Duodenal mucosa (tissue), 2 donors: ENCODE data around the gene UQCRC1.

Source experiments
- H3K27ac ChIP-seq: one replicate; pipeline ENCODE4 v1.7.0; 2013; ENCODE audit warnings: low read depth, low read length
- H3K27me3 ChIP-seq, 2 donors: one replicate each; pipeline ENCODE4 v1.7.0; 2013; ENCODE audit warnings: low read length in 2 of 2, control low read depth in 1 of 2; ENCODE audit not compliant: insufficient read depth in 2 of 2, control insufficient read depth in 1 of 2
- H3K36me3 ChIP-seq, 2 donors: one replicate each; pipeline ENCODE4 v1.7.0; 2013; ENCODE audit warnings: low read length in 2 of 2, control low read depth in 1 of 2; ENCODE audit not compliant: insufficient read depth in 2 of 2, control insufficient read depth in 1 of 2
- H3K4me1 ChIP-seq, 2 donors: one replicate each; pipeline ENCODE4 v1.7.0; 2013; ENCODE audit warnings: low read length in 2 of 2, control low read depth in 1 of 2; ENCODE audit not compliant: insufficient read depth in 2 of 2, control insufficient read depth in 1 of 2
- H3K4me3 ChIP-seq, 2 donors: one replicate each; pipeline ENCODE4 v1.7.0; 2013; ENCODE audit warnings: low read length in 2 of 2, low read depth in 1 of 2
- H3K9ac ChIP-seq, 2 donors: one replicate each; pipeline ENCODE4 v1.7.0; 2013; ENCODE audit warnings: low read length in 2 of 2, low read depth in 1 of 2
- H3K9me3 ChIP-seq, 2 donors: one replicate each; pipeline ENCODE4 v1.7.0; 2013; ENCODE audit warnings: low read length in 2 of 2, control low read depth in 1 of 2; ENCODE audit not compliant: control insufficient read depth in 1 of 2

The UQCRC1 gene

GRCh38 chr3:48647714-48648113 is 38.3 kb upstream of the UQCRC1 start:
- Histone ChIP-seq H3K27me3 (no peaks in the 10 kb centered on the region), H3K36me3 (no peaks in the 10 kb centered on the region), H3K9me3 (no peaks in the 10 kb centered on the region), H3K9ac (no peak overlapping the region), H3K4me3 (no peak overlapping the region), H3K4me1 (no peaks in the 10 kb centered on the region), H3K27ac (no peak overlapping the region)

- Histone ChIP-seq H3K36me3 (no peaks in the 10 kb centered on the region), H3K4me1 (no peaks in the 10 kb centered on the region), H3K9me3 (no peaks in the 10 kb centered on the region), H3K27ac (no peak overlapping the region), H3K27me3 (no peaks in the 10 kb centered on the region), H3K4me3 (no peak overlapping the region), H3K9ac (no peak overlapping the region)
Measured at GRCh38 chr3:48644898-48645760, 35.7 kb upstream of the UQCRC1 start.

GRCh38 chr3:48642605-48643004 is 33.2 kb upstream of the UQCRC1 start:
- H3K36me3 ChIP-seq, result no peaks in the 10 kb centered on the region
- H3K27ac ChIP-seq, result no peak overlapping the region
- no peak overlapping the region for H3K9ac ChIP-seq

GRCh38 chr3:48641396-48641795 is 31.9 kb upstream of the UQCRC1 start:
- Histone ChIP-seq H3K36me3 (no peaks in the 10 kb centered on the region), H3K9me3 (no peaks in the 10 kb centered on the region)

More at GRCh38 chr3:48642605-48643004, 33.2 kb upstream of the UQCRC1 start:
- H3K4me1 ChIP-seq, result no peaks in the 10 kb centered on the region
- H3K27me3 ChIP-seq, result no peaks in the 10 kb centered on the region
- no peaks in the 10 kb centered on the region for H3K9me3 ChIP-seq
- no peak overlapping the region for H3K4me3 ChIP-seq

GRCh38 chr3:48639944-48640606 is 30.6 kb upstream of the UQCRC1 start:
- no peak overlapping the region for H3K4me3 ChIP-seq

More at GRCh38 chr3:48641396-48641795, 31.9 kb upstream of the UQCRC1 start:
- H3K27ac ChIP-seq, result no peak overlapping the region
- H3K4me1 ChIP-seq, result peaks cover 2 to 4% of the 10 kb centered on the region in 2 donors
- no peak overlapping the region for H3K4me3 ChIP-seq
- H3K27me3 ChIP-seq, result no peaks in the 10 kb centered on the region
- H3K9ac ChIP-seq, result no peak overlapping the region

GRCh38 chr3:48637305-48637704 is 27.9 kb upstream of the UQCRC1 start:
- peaks cover 22 to 25% of the 10 kb centered on the region in 2 donors for H3K4me1 ChIP-seq
- no peak overlapping the region for H3K27ac ChIP-seq
- no peaks in the 10 kb centered on the region for H3K27me3 ChIP-seq
- H3K4me3 ChIP-seq, result no peak overlapping the region
- H3K36me3 ChIP-seq, result peaks cover 0 to 13% of the 10 kb centered on the region in 2 donors
- no peak overlapping the region for H3K9ac ChIP-seq
- no peaks in the 10 kb centered on the region for H3K9me3 ChIP-seq

More at GRCh38 chr3:48639944-48640606, 30.6 kb upstream of the UQCRC1 start:
- H3K4me1 ChIP-seq, result peaks cover 9 to 11% of the 10 kb centered on the region in 2 donors
- no peak overlapping the region for H3K27ac ChIP-seq
- no peaks in the 10 kb centered on the region for H3K36me3 ChIP-seq
- H3K9ac ChIP-seq, result no peak overlapping the region
- no peaks in the 10 kb centered on the region for H3K27me3 ChIP-seq
- no peaks in the 10 kb centered on the region for H3K9me3 ChIP-seq

GRCh38 chr3:48636149-48636655 is 26.8 kb upstream of the UQCRC1 start:
- Histone ChIP-seq H3K27me3 (no peaks in the 10 kb centered on the region), H3K27ac (peak overlapping the region; percentile 66), H3K9me3 (no peaks in the 10 kb centered on the region), H3K4me3 (peak overlapping the region; percentile 86 to 91), H3K9ac (peak overlapping the region; percentile 70 to 73), H3K4me1 (peaks cover 22 to 25% of the 10 kb centered on the region in 2 donors), H3K36me3 (peaks cover 0 to 21% of the 10 kb centered on the region in 2 donors)

- Histone ChIP-seq H3K27me3 (no peaks in the 10 kb centered on the region), H3K36me3 (peaks cover 0 to 29% of the 10 kb centered on the region in 2 donors), H3K4me1 (peaks cover 22 to 25% of the 10 kb centered on the region in 2 donors), H3K9ac (peak within 1 kb of the TSS; percentile 70 to 85), H3K27ac (peak within 1 kb of the TSS; percentile 66), H3K4me3 (peak within 1 kb of the TSS; percentile 86 to 91), H3K9me3 (no peaks in the 10 kb centered on the region)
Measured at GRCh38 chr3:48635222-48636021, 26.0 kb upstream of the UQCRC1 start, which contains the start of gene SLC26A6. SLC26A6 (minus strand) TSS chr3:48635461; CDS start chr3:48635393, 68 bp downstream.

- Histone ChIP-seq H3K27me3 (no peaks in the 10 kb centered on the region), H3K36me3 (peaks cover 3 to 33% of the 10 kb centered on the region in 2 donors), H3K9ac (peak overlapping the region; percentile 70 to 85), H3K27ac (peak overlapping the region; percentile 42), H3K4me1 (peaks cover 22 to 25% of the 10 kb centered on the region in 2 donors), H3K9me3 (no peaks in the 10 kb centered on the region), H3K4me3 (peak overlapping the region; percentile 86 to 91)
Measured at GRCh38 chr3:48634661-48635221, 25.3 kb upstream of the UQCRC1 start.
